ENCODE measurements around the gene DSG3.
"Not testable (repeated sequence)": the region's sequence is repeated elsewhere in the genome, so short reads cannot be mapped to it uniquely, and the experiment has no call there.

DSG3 gene

GRCh38 chr18:31493941-31494340 is 46.4 kb downstream of the DSG3 start:
- H3K27ac ChIP-seq (ENCODE audit: low read depth, low read length): no peak overlapping the region

DNA sequence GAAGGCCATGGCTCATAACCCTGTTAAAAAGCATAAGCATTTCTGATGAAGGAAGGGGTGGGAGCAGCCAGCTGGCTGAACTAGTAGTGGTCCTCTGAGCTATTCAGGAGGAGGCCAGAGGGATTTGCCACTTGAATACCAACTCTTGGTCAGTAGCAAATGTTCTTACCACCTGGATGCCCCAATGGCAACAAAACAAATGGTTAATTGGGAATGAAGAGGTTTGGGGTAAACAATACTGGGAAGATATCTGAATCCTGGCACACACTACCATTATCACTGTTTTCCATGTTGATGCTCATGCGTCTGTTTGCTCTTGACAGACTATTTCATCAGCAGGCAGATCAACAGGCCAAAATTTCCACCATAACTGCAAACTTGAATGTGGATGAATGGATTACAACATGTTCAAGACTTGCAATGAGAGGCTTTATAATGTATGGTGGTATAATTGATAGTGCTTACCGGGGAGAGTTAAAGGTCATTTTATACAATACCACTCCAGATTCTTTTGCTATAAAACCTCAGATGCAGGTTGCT is 47.2 kb downstream of the DSG3 start:
- not testable (repeated sequence) for H4K20me1 ChIP-seq (ENCODE audit: control insufficient read depth, insufficient read depth, low read depth, low read length); H3K9me2 ChIP-seq (replicated peaks; ENCODE audit: control insufficient read depth, low read length); H3K4me3 ChIP-seq (ENCODE audit: low read length); H3K4me1 ChIP-seq (ENCODE audit: control insufficient read depth, low read length); H3K79me2 ChIP-seq (ENCODE audit: control insufficient read depth, low read length); H3K27ac ChIP-seq (ENCODE audit: low read depth, low read length); H3K27me3 ChIP-seq (ENCODE audit: control insufficient read depth, low read length); H3K36me3 ChIP-seq (ENCODE audit: control insufficient read depth, low read length); H3F3A ChIP-seq (ENCODE audit: control insufficient read depth, insufficient read depth); H3K9me3 ChIP-seq (ENCODE audit: control insufficient read depth, insufficient read depth, low read length); H3K4me2 ChIP-seq (ENCODE audit: low read length)

More at GRCh38 chr18:31493941-31494340, 46.4 kb downstream of the DSG3 start:
- no peaks in the 10 kb centered on the region for H3K4me1 ChIP-seq (ENCODE audit: control insufficient read depth, low read length)
- H3K9me3 ChIP-seq (ENCODE audit: control insufficient read depth, insufficient read depth, low read length): no peaks in the 10 kb centered on the region; the same call in 1 of the 2 replicates
- no peaks in the 10 kb centered on the region for H3K36me3 ChIP-seq (ENCODE audit: control insufficient read depth, low read length)
- H3F3A ChIP-seq (ENCODE audit: control insufficient read depth, insufficient read depth): no peaks in the 10 kb centered on the region
- no peaks in the 10 kb centered on the region for H3K9me2 ChIP-seq (replicated peaks; ENCODE audit: control insufficient read depth, low read length)
- no peaks in the 10 kb centered on the region for H3K79me2 ChIP-seq (ENCODE audit: control insufficient read depth, low read length)
- no peaks in the 10 kb centered on the region for H3K27me3 ChIP-seq (ENCODE audit: control insufficient read depth, low read length)
- TF ChIP-seq CTCF (IDR thresholded peaks at IDR 0.05; ENCODE audit: low read depth, low read length, poor library complexity, severe bottlenecking) (no peak), EZH2phosphoT487 (IDR thresholded peaks at IDR 0.05; ENCODE audit: borderline replicate concordance, low read length) (no peak)
- no peak overlapping the region for H3K4me2 ChIP-seq (ENCODE audit: low read length)
- no peak overlapping the region for H3K4me3 ChIP-seq (ENCODE audit: low read length)
- H4K20me1 ChIP-seq (ENCODE audit: control insufficient read depth, insufficient read depth, low read depth, low read length): no peaks in the 10 kb centered on the region

DNA sequence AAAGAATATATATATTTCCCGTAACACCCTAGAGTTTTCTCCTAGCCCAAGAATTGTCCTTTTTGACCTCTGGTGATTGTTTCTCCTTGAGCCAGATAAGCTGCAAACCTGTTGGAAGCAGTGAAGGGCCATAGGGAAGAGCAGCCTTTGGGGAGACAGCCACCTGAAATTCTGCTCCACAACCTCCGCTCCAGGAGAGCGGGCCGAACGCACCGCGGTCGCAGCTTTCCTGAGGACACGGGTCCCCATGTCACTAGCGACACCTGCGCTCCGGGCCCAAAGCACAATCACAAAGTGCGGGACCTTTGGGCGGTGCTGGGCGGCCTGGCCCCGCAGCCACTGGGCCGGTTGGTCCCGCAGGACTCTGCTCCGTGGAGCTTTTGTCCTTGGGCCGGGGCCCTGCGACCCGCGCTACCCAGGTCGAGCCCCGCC is 49.9 kb downstream of the DSG3 start:
- H3K4me1 ChIP-seq (ENCODE audit: control insufficient read depth, low read length): no peaks in the 10 kb centered on the region
- no peaks in the 10 kb centered on the region; the same call in 1 of the 2 replicates for H3K9me3 ChIP-seq (ENCODE audit: control insufficient read depth, insufficient read depth, low read length)
- TF ChIP-seq EZH2phosphoT487 (IDR thresholded peaks at IDR 0.05; ENCODE audit: borderline replicate concordance, low read length) (no peak), CTCF (IDR thresholded peaks at IDR 0.05; ENCODE audit: low read depth, low read length, poor library complexity, severe bottlenecking) (no peak)
- no peaks in the 10 kb centered on the region for H3F3A ChIP-seq (ENCODE audit: control insufficient read depth, insufficient read depth)
- no peaks in the 10 kb centered on the region for H3K27me3 ChIP-seq (ENCODE audit: control insufficient read depth, low read length)
- no peaks in the 10 kb centered on the region for H3K9me2 ChIP-seq (replicated peaks; ENCODE audit: control insufficient read depth, low read length)
- no peak overlapping the region for H3K4me2 ChIP-seq (ENCODE audit: low read length)
- no peaks in the 10 kb centered on the region for H3K36me3 ChIP-seq (ENCODE audit: control insufficient read depth, low read length)
- no peak overlapping the region for H3K27ac ChIP-seq (ENCODE audit: low read depth, low read length)
- H4K20me1 ChIP-seq (ENCODE audit: control insufficient read depth, insufficient read depth, low read depth, low read length): no peaks in the 10 kb centered on the region
- H3K4me3 ChIP-seq (ENCODE audit: low read length): no peak overlapping the region
- no peaks in the 10 kb centered on the region for H3K79me2 ChIP-seq (ENCODE audit: control insufficient read depth, low read length)

DNA sequence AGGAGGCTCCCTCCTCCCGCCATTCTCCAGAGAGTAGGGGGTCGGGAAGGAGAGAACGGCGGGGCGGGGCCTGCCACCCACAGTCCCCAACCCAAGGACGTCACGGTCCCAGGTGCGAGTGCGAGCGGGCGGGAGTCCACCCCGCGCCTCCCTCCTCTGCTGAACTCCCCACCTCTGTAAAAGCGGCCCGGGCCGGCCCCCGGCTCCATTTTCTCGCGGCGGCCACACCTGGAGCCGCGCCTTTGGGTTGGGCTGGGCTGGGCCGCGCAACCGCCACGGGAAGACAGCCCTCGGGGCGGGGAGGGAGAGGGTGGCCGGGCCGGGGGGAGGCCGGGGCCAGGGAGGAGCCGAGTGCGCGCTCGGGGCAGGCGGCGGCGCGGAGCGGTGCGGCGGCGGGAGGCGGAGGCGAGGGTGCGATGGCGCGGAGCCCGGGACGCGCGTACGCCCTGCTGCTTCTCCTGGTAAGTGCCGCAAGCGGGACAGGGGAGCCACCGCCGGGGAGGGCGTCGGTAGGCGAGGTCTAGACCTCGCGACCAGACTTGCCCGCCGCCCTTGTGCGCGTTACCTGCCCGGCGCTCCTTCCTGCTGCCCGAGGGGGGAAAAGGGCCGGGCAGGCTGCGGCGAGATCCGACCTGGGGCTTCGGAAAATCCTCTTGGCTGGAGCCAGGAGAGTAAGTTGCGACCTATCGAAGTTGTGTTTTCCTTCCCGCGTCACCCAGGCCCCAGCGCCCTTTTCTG is 50.5 kb downstream of the DSG3 start, which contains the start of gene DSG2:
Gene DSG2 (plus strand): TSS at position 342 of the 738 bp plus-strand sequence. CDS start 75 bp downstream, at position 417.
- no peaks in the 10 kb centered on the region for H3F3A ChIP-seq (ENCODE audit: control insufficient read depth, insufficient read depth)
- no peak within 1 kb of the TSS for H3K27ac ChIP-seq (ENCODE audit: low read depth, low read length)
- H3K9me3 ChIP-seq (ENCODE audit: control insufficient read depth, insufficient read depth, low read length): no peaks in the 10 kb centered on the region; the same call in 1 of the 2 replicates
- no peak within 1 kb of the TSS for H3K4me3 ChIP-seq (ENCODE audit: low read length)
- no peaks in the 10 kb centered on the region for H3K4me1 ChIP-seq (ENCODE audit: control insufficient read depth, low read length)
- H3K27me3 ChIP-seq (ENCODE audit: control insufficient read depth, low read length): no peaks in the 10 kb centered on the region
- no peaks in the 10 kb centered on the region for H3K36me3 ChIP-seq (ENCODE audit: control insufficient read depth, low read length)
- no peaks in the 10 kb centered on the region for H3K79me2 ChIP-seq (ENCODE audit: control insufficient read depth, low read length)
- TF ChIP-seq CTCF (IDR thresholded peaks at IDR 0.05; ENCODE audit: low read depth, low read length, poor library complexity, severe bottlenecking) (no peak), EZH2phosphoT487 (IDR thresholded peaks at IDR 0.05; ENCODE audit: borderline replicate concordance, low read length) (no peak)
- no peaks in the 10 kb centered on the region for H3K9me2 ChIP-seq (replicated peaks; ENCODE audit: control insufficient read depth, low read length)
- H3K4me2 ChIP-seq (ENCODE audit: low read length): no peak within 1 kb of the TSS
- no peaks in the 10 kb centered on the region for H4K20me1 ChIP-seq (ENCODE audit: control insufficient read depth, insufficient read depth, low read depth, low read length)
